HG02981 (cell line): ENCODE results near the gene CRIP3.

Source experiments
- ATAC-seq: cut with Tn5 transposase; IDR thresholded peaks from one replicate; pipeline ENCODE4 v1.9.1; 2021; ENCODE audit warnings: mild to moderate bottlenecking, moderate library complexity; ENCODE audit not compliant: unreplicated experiment

Gene CRIP3

GRCh38 chr6:43290905-43291355, 17.7 kb downstream of the CRIP3 start:
- no peak for ATAC-seq

GRCh38 chr6:43290339-43290904, 18.2 kb downstream of the CRIP3 start:
- ATAC-seq: no peak

GRCh38 chr6:43287717-43288679, 20.6 kb downstream of the CRIP3 start:
- no peak for ATAC-seq

GRCh38 chr6:43286980-43287716, 21.5 kb downstream of the CRIP3 start:
- ATAC-seq: no peak

GRCh38 chr6:43286456-43286979, 22.1 kb downstream of the CRIP3 start:
- ATAC-seq: no peak

- ATAC-seq: no peak
Measured at GRCh38 chr6:43285832-43286231, 22.8 kb downstream of the CRIP3 start.

- ATAC-seq: no peak
Measured at GRCh38 chr6:43284991-43285781, 23.4 kb downstream of the CRIP3 start.

GRCh38 chr6:43283905-43284304, 24.7 kb downstream of the CRIP3 start:
- no peak for ATAC-seq

GRCh38 chr6:43283514-43283901, 25.1 kb downstream of the CRIP3 start:
- no peak for ATAC-seq

GRCh38 chr6:43282636-43283513, 25.8 kb downstream of the CRIP3 start:
- no peak for ATAC-seq

GRCh38 chr6:43282060-43282459, 26.6 kb downstream of the CRIP3 start:
- no peak for ATAC-seq

GRCh38 chr6:43280234-43280633, 28.4 kb downstream of the CRIP3 start:
- no peak for ATAC-seq

GRCh38 chr6:43278524-43279078, 30.0 kb downstream of the CRIP3 start:
- no peak for ATAC-seq

GRCh38 chr6:43277643-43278523, 30.7 kb downstream of the CRIP3 start:
- ATAC-seq: no peak

- no peak for ATAC-seq
Measured at GRCh38 chr6:43277306-43277642, 31.4 kb downstream of the CRIP3 start.

- ATAC-seq: no peak
Measured at GRCh38 chr6:43276577-43277305, 31.9 kb downstream of the CRIP3 start.

GRCh38 chr6:43275801-43276576, 32.6 kb downstream of the CRIP3 start:
- no peak for ATAC-seq
